Endothelial cell (in vitro differentiated cells): ENCODE measurements around the gene POR. TPM values are rescaled to one million over a fixed set of nuclear protein-coding genes. Genes with fewer than 3 reads are reported as not detected.

ENCODE experiments used
- DNase-seq: peaks from one replicate; pipeline ENCODE4 v3.0.0; 2021; ENCODE audit warnings: low spot score
- H3K27ac Mint-ChIP-seq: one replicate; pipeline ENCODE4 v1.8.0; 2021; ENCODE audit warnings: mixed read lengths, inconsistent platforms; ENCODE audit not compliant: unreplicated experiment
- H3K27me3 Mint-ChIP-seq: one replicate; pipeline ENCODE4 v1.8.0; 2021; ENCODE audit warnings: mild to moderate bottlenecking, moderate library complexity, mixed read lengths, inconsistent platforms; ENCODE audit not compliant: unreplicated experiment
- H3K36me3 Mint-ChIP-seq: one replicate; pipeline ENCODE4 v1.8.0; 2021; ENCODE audit warnings: mild to moderate bottlenecking, low read depth, mixed read lengths, inconsistent platforms; ENCODE audit not compliant: unreplicated experiment
- H3K4me1 Mint-ChIP-seq: one replicate; pipeline ENCODE4 v1.8.0; 2021; ENCODE audit warnings: mild to moderate bottlenecking, mixed read lengths, inconsistent platforms; ENCODE audit not compliant: unreplicated experiment
- H3K4me3 Mint-ChIP-seq: one replicate; pipeline ENCODE4 v1.8.0; 2021; ENCODE audit warnings: mild to moderate bottlenecking, mixed read lengths, inconsistent platforms; ENCODE audit not compliant: unreplicated experiment
- H3K9me3 Mint-ChIP-seq: one replicate; pipeline ENCODE4 v1.8.0; 2021; ENCODE audit warnings: mixed read lengths, inconsistent platforms; ENCODE audit not compliant: unreplicated experiment
- CTCF ChIP-seq: fragments of 200-600 bp; sonication (generic); IDR thresholded peaks from one replicate; pipeline ENCODE4 v1.5.0; 2021; ENCODE audit warnings: antibody characterized with exemption; ENCODE audit not compliant: unreplicated experiment
- long read RNA-seq: library from polyadenylated mRNA; unstranded; transcript quantifications from one replicate; pipeline ENCODE4 v2.0.0, GENCODE V29; 2020; ENCODE audit not compliant: unreplicated experiment
- total RNA-seq: library from RNA; stranded (reverse); fragmentation: NEBNext Ultra II Directional; extraction: Animal tissue kit (Norgen Biotek cat#: 25700); gene quantifications from one replicate; pipeline ENCODE4 v1.2.1, GENCODE V29; 2021; ENCODE audit not compliant: unreplicated experiment

POR gene
- 70.8 TPM for total RNA-seq
- long read RNA-seq, transcript POR-218 (16 exons, 2,522 nt): major isoform, 29 of 49 reads
- long read RNA-seq, partial matches to known transcripts: 14 of 49 reads
- long read RNA-seq, other reads (novel, unspliced or antisense): 4 of 49 reads

- peak; percentile 99 for DNase-seq
- Mint-ChIP-seq H3K4me3 (peak within 1 kb of the TSS; percentile 94), H3K27me3 (peaks cover 7% of the 10 kb centered on the region), H3K36me3 (no peaks in the 10 kb centered on the region), H3K9me3 (no peaks in the 10 kb centered on the region), H3K27ac (no peak within 1 kb of the TSS), H3K4me1 (peaks cover 8% of the 10 kb centered on the region)
- TF ChIP-seq CTCF: no peak
These were observed at the start of gene POR for GRCh38 chr7:75914655-75915415. Gene POR, plus strand, starts transcription at chr7:75915155. Its CDS starts 38,847 bp downstream, at chr7:75954002.

GRCh38 chr7:75866114-75866488, 48.9 kb upstream of the POR start:
- Mint-ChIP-seq H3K27ac (no peak overlapping the region), H3K9me3 (no peaks in the 10 kb centered on the region), H3K4me3 (no peak overlapping the region), H3K36me3 (no peaks in the 10 kb centered on the region), H3K27me3 (peaks cover 4% of the 10 kb centered on the region), H3K4me1 (no peaks in the 10 kb centered on the region)
- no peak for DNase-seq
- TF ChIP-seq CTCF: no peak

- Mint-ChIP-seq H3K27ac (no peak overlapping the region), H3K4me3 (no peak overlapping the region), H3K27me3 (peaks cover 4% of the 10 kb centered on the region), H3K4me1 (no peaks in the 10 kb centered on the region), H3K9me3 (no peaks in the 10 kb centered on the region), H3K36me3 (no peaks in the 10 kb centered on the region)
- TF ChIP-seq CTCF: peak; percentile 64
- DNase-seq: peak; percentile 53
These were observed 48.2 kb upstream of the POR start for GRCh38 chr7:75866489-75867389.

DNA sequence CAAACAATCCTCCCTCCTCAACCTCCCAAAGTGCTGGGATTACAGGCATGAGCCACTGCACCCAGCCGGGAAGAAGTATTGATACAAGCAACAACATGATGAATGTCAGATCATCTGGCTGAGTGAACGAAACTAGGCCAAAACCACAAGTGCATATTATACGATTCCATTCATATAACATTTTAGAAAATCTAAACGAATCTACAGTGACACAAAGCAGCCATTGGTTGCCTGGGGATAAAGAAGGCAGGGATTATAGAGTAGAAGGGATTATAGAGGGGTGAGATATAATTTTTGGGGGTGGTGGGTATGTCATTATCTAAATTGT, 47.6 kb upstream of the POR start:
- Mint-ChIP-seq H3K27ac (no peak overlapping the region), H3K27me3 (peaks cover 4% of the 10 kb centered on the region)
- no peak for TF ChIP-seq CTCF

GRCh38 chr7:75868153-75868552, 46.8 kb upstream of the POR start:
- no peak overlapping the region for H3K27ac Mint-ChIP-seq
- H3K27me3 Mint-ChIP-seq: peaks cover 4% of the 10 kb centered on the region
- no peaks in the 10 kb centered on the region for H3K9me3 Mint-ChIP-seq
- H3K4me3 Mint-ChIP-seq: no peak overlapping the region
- DNase-seq: no peak
- H3K36me3 Mint-ChIP-seq: no peaks in the 10 kb centered on the region
- no peaks in the 10 kb centered on the region for H3K4me1 Mint-ChIP-seq
- TF ChIP-seq CTCF: no peak

More for the DNA sequence above, 47.6 kb upstream of the POR start:
- no peak overlapping the region for H3K4me3 Mint-ChIP-seq
- H3K9me3 Mint-ChIP-seq: no peaks in the 10 kb centered on the region
- DNase-seq: no peak
- H3K36me3 Mint-ChIP-seq: no peaks in the 10 kb centered on the region
- no peaks in the 10 kb centered on the region for H3K4me1 Mint-ChIP-seq
